ENCODE measurements around the gene ELL2.

DNA sequence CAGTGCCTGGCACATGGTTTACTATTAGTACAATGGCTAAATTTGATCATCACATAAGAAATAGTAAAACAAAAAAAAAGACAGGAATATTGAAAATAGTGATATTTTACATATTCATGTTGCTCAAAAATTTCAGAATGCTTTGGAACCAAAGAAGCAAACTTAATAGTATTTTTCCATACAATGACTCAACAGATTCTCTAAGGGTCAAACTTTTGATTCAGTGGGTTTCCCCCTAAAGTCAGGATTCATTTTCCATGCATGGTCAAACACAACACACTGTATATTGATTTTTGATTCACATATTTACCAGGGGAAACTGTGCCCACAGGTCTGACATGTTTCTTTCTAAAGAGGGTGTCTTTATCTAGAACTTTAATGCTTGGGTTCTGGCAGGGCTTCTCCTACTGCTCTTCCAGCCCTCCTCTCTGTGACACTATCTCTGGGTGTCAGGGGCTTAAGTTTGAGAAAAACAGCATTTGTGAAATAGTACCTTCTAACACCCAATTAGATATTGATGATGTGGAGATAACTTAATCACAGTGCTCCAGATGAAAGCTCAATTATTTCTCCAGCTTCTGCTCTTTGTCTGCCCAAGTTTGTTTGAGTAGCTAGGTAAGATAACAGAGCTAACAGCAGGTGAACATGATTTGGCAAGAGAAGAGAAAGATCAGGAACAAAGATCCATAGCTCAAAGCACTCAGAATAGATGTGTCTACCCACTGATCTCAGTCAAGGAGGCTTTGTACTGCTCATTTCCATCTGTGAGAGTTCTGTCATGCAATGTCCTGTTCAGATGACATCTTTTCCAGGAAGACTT, 35.5 kb upstream of the ELL2 start:
- TF ChIP-seq, protein P1, sequence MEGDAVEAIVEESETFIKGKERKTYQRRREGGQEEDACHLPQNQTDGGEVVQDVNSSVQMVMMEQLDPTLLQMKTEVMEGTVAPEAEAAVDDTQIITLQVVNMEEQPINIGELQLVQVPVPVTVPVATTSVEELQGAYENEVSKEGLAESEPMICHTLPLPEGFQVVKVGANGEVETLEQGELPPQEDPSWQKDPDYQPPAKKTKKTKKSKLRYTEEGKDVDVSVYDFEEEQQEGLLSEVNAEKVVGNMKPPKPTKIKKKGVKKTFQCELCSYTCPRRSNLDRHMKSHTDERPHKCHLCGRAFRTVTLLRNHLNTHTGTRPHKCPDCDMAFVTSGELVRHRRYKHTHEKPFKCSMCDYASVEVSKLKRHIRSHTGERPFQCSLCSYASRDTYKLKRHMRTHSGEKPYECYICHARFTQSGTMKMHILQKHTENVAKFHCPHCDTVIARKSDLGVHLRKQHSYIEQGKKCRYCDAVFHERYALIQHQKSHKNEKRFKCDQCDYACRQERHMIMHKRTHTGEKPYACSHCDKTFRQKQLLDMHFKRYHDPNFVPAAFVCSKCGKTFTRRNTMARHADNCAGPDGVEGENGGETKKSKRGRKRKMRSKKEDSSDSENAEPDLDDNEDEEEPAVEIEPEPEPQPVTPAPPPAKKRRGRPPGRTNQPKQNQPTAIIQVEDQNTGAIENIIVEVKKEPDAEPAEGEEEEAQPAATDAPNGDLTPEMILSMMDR (IDR thresholded peaks at IDR 0.05), result no peak
- TF ChIP-seq POLR2AphosphoS5 (IDR thresholded peaks at IDR 0.05), result no peak
